ENCODE results near the gene FAM118B.

FAM118B gene

GRCh38 chr11:126216526-126217305, 5.1 kb downstream of the FAM118B start:
- no peaks in the 10 kb centered on the region for H3K27me3 ChIP-seq (ENCODE audit: control insufficient read depth in 2 of 2, insufficient read depth in 2 of 2, low read length in 2 of 2)
- peaks cover 31 to 34% of the 10 kb centered on the region in 2 donors for H3K4me1 ChIP-seq (ENCODE audit: control insufficient read depth in 2 of 2, insufficient read depth in 2 of 2, low read length in 2 of 2)
- no peak overlapping the region for H3K9ac ChIP-seq (ENCODE audit: low read depth in 1 of 2, low read length in 2 of 2)
- no peak overlapping the region for H3K4me3 ChIP-seq (ENCODE audit: low read length in 2 of 2)
- H3K36me3 ChIP-seq (ENCODE audit: control insufficient read depth in 2 of 2, insufficient read depth in 2 of 2, low read length in 2 of 2) = no peaks in the 10 kb centered on the region
- no peak overlapping the region for H3K27ac ChIP-seq (ENCODE audit: low read depth in 2 of 2, low read length in 2 of 2)
- H3K9me3 ChIP-seq (ENCODE audit: control insufficient read depth in 2 of 2, low read length in 2 of 2) = no peaks in the 10 kb centered on the region

GRCh38 chr11:126217491-126217890, 5.9 kb downstream of the FAM118B start:
- Histone ChIP-seq H3K4me1 (ENCODE audit: control insufficient read depth in 2 of 2, insufficient read depth in 2 of 2, low read length in 2 of 2) (peaks cover 25 to 31% of the 10 kb centered on the region in 2 donors), H3K9me3 (ENCODE audit: control insufficient read depth in 2 of 2, low read length in 2 of 2) (no peaks in the 10 kb centered on the region), H3K27ac (ENCODE audit: low read depth in 2 of 2, low read length in 2 of 2) (no peak overlapping the region), H3K27me3 (ENCODE audit: control insufficient read depth in 2 of 2, insufficient read depth in 2 of 2, low read length in 2 of 2) (no peaks in the 10 kb centered on the region), H3K36me3 (ENCODE audit: control insufficient read depth in 2 of 2, insufficient read depth in 2 of 2, low read length in 2 of 2) (no peaks in the 10 kb centered on the region), H3K9ac (ENCODE audit: low read depth in 1 of 2, low read length in 2 of 2) (no peak overlapping the region), H3K4me3 (ENCODE audit: low read length in 2 of 2) (no peak overlapping the region)

- Histone ChIP-seq H3K36me3 (ENCODE audit: control insufficient read depth in 2 of 2, insufficient read depth in 2 of 2, low read length in 2 of 2) (no peaks in the 10 kb centered on the region), H3K9me3 (ENCODE audit: control insufficient read depth in 2 of 2, low read length in 2 of 2) (no peaks in the 10 kb centered on the region), H3K27me3 (ENCODE audit: control insufficient read depth in 2 of 2, insufficient read depth in 2 of 2, low read length in 2 of 2) (no peaks in the 10 kb centered on the region), H3K4me3 (ENCODE audit: low read length in 2 of 2) (no peak overlapping the region), H3K9ac (ENCODE audit: low read depth in 1 of 2, low read length in 2 of 2) (no peak overlapping the region), H3K27ac (ENCODE audit: low read depth in 2 of 2, low read length in 2 of 2) (no peak overlapping the region), H3K4me1 (ENCODE audit: control insufficient read depth in 2 of 2, insufficient read depth in 2 of 2, low read length in 2 of 2) (peaks cover 16 to 24% of the 10 kb centered on the region in 2 donors)
These were observed 8.0 kb downstream of the FAM118B start for GRCh38 chr11:126219547-126219946.

- Histone ChIP-seq H3K27ac (ENCODE audit: low read depth in 2 of 2, low read length in 2 of 2) (no peak overlapping the region), H3K36me3 (ENCODE audit: control insufficient read depth in 2 of 2, insufficient read depth in 2 of 2, low read length in 2 of 2) (peaks cover 3 to 6% of the 10 kb centered on the region in 2 donors), H3K9ac (ENCODE audit: low read depth in 1 of 2, low read length in 2 of 2) (no peak overlapping the region), H3K4me3 (ENCODE audit: low read length in 2 of 2) (no peak overlapping the region), H3K27me3 (ENCODE audit: control insufficient read depth in 2 of 2, insufficient read depth in 2 of 2, low read length in 2 of 2) (no peaks in the 10 kb centered on the region), H3K4me1 (ENCODE audit: control insufficient read depth in 2 of 2, insufficient read depth in 2 of 2, low read length in 2 of 2) (peaks cover 4% of the 10 kb centered on the region in 2 donors), H3K9me3 (ENCODE audit: control insufficient read depth in 2 of 2, low read length in 2 of 2) (no peaks in the 10 kb centered on the region)
These were observed 13.2 kb downstream of the FAM118B start for GRCh38 chr11:126224647-126225294.

GRCh38 chr11:126225295-126225665, 13.7 kb downstream of the FAM118B start:
- H3K36me3 ChIP-seq (ENCODE audit: control insufficient read depth in 2 of 2, insufficient read depth in 2 of 2, low read length in 2 of 2) = peaks cover 5 to 11% of the 10 kb centered on the region in 2 donors
- H3K4me3 ChIP-seq (ENCODE audit: low read length in 2 of 2) = no peak overlapping the region
- H3K27me3 ChIP-seq (ENCODE audit: control insufficient read depth in 2 of 2, insufficient read depth in 2 of 2, low read length in 2 of 2) = no peaks in the 10 kb centered on the region
- no peaks in the 10 kb centered on the region for H3K4me1 ChIP-seq (ENCODE audit: control insufficient read depth in 2 of 2, insufficient read depth in 2 of 2, low read length in 2 of 2)
- no peaks in the 10 kb centered on the region for H3K9me3 ChIP-seq (ENCODE audit: control insufficient read depth in 2 of 2, low read length in 2 of 2)
- H3K9ac ChIP-seq (ENCODE audit: low read depth in 1 of 2, low read length in 2 of 2) = no peak overlapping the region
- H3K27ac ChIP-seq (ENCODE audit: low read depth in 2 of 2, low read length in 2 of 2) = no peak overlapping the region

GRCh38 chr11:126226334-126227084, 14.9 kb downstream of the FAM118B start:
- Histone ChIP-seq H3K4me3 (ENCODE audit: low read length in 2 of 2) (no peak overlapping the region), H3K27ac (ENCODE audit: low read depth in 2 of 2, low read length in 2 of 2) (no peak overlapping the region), H3K9me3 (ENCODE audit: control insufficient read depth in 2 of 2, low read length in 2 of 2) (no peaks in the 10 kb centered on the region), H3K36me3 (ENCODE audit: control insufficient read depth in 2 of 2, insufficient read depth in 2 of 2, low read length in 2 of 2) (peaks cover 5 to 14% of the 10 kb centered on the region in 2 donors), H3K4me1 (ENCODE audit: control insufficient read depth in 2 of 2, insufficient read depth in 2 of 2, low read length in 2 of 2) (peaks cover 0 to under 1% of the 10 kb centered on the region in 2 donors), H3K9ac (ENCODE audit: low read depth in 1 of 2, low read length in 2 of 2) (no peak overlapping the region), H3K27me3 (ENCODE audit: control insufficient read depth in 2 of 2, insufficient read depth in 2 of 2, low read length in 2 of 2) (no peaks in the 10 kb centered on the region)

GRCh38 chr11:126229858-126230540, 18.4 kb downstream of the FAM118B start:
- Histone ChIP-seq H3K27ac (ENCODE audit: low read depth in 2 of 2, low read length in 2 of 2) (no peak overlapping the region), H3K27me3 (ENCODE audit: control insufficient read depth in 2 of 2, insufficient read depth in 2 of 2, low read length in 2 of 2) (no peaks in the 10 kb centered on the region), H3K9ac (ENCODE audit: low read depth in 1 of 2, low read length in 2 of 2) (no peak overlapping the region), H3K4me3 (ENCODE audit: low read length in 2 of 2) (no peak overlapping the region), H3K36me3 (ENCODE audit: control insufficient read depth in 2 of 2, insufficient read depth in 2 of 2, low read length in 2 of 2) (peaks cover 5 to 21% of the 10 kb centered on the region in 2 donors), H3K4me1 (ENCODE audit: control insufficient read depth in 2 of 2, insufficient read depth in 2 of 2, low read length in 2 of 2) (peaks cover 0 to 7% of the 10 kb centered on the region in 2 donors), H3K9me3 (ENCODE audit: control insufficient read depth in 2 of 2, low read length in 2 of 2) (no peaks in the 10 kb centered on the region)

- no peak overlapping the region for H3K27ac ChIP-seq (ENCODE audit: low read depth in 2 of 2, low read length in 2 of 2)
- H3K9ac ChIP-seq (ENCODE audit: low read depth in 1 of 2, low read length in 2 of 2) = no peak overlapping the region
- H3K9me3 ChIP-seq (ENCODE audit: control insufficient read depth in 2 of 2, low read length in 2 of 2) = no peaks in the 10 kb centered on the region
- peaks cover 0 to 7% of the 10 kb centered on the region in 2 donors for H3K4me1 ChIP-seq (ENCODE audit: control insufficient read depth in 2 of 2, insufficient read depth in 2 of 2, low read length in 2 of 2)
- peaks cover 12 to 32% of the 10 kb centered on the region in 2 donors for H3K36me3 ChIP-seq (ENCODE audit: control insufficient read depth in 2 of 2, insufficient read depth in 2 of 2, low read length in 2 of 2)
- no peaks in the 10 kb centered on the region for H3K27me3 ChIP-seq (ENCODE audit: control insufficient read depth in 2 of 2, insufficient read depth in 2 of 2, low read length in 2 of 2)
- H3K4me3 ChIP-seq (ENCODE audit: low read length in 2 of 2) = no peak overlapping the region
These were observed 20.3 kb downstream of the FAM118B start for GRCh38 chr11:126231725-126232459.

- no peaks in the 10 kb centered on the region for H3K27me3 ChIP-seq (ENCODE audit: control insufficient read depth in 2 of 2, insufficient read depth in 2 of 2, low read length in 2 of 2)
- no peak overlapping the region for H3K9ac ChIP-seq (ENCODE audit: low read depth in 1 of 2, low read length in 2 of 2)
- H3K9me3 ChIP-seq (ENCODE audit: control insufficient read depth in 2 of 2, low read length in 2 of 2) = no peaks in the 10 kb centered on the region
- H3K27ac ChIP-seq (ENCODE audit: low read depth in 2 of 2, low read length in 2 of 2) = no peak overlapping the region
- no peak overlapping the region for H3K4me3 ChIP-seq (ENCODE audit: low read length in 2 of 2)
- peaks cover 12 to 32% of the 10 kb centered on the region in 2 donors for H3K36me3 ChIP-seq (ENCODE audit: control insufficient read depth in 2 of 2, insufficient read depth in 2 of 2, low read length in 2 of 2)
- H3K4me1 ChIP-seq (ENCODE audit: control insufficient read depth in 2 of 2, insufficient read depth in 2 of 2, low read length in 2 of 2) = peaks cover 0 to 7% of the 10 kb centered on the region in 2 donors
These were observed 21.1 kb downstream of the FAM118B start for GRCh38 chr11:126232683-126233082.

Measured in mucosa of rectum (tissue), 2 donors.